Stimulated activated CD4-positive, alpha-beta T cell treated with anti-CD3 and anti-CD28 coated beads, TNF-alpha, amount 100 ng/mL, for 24 hours (primary cell): Measurements from ENCODE around the gene PARD3.
"Not testable (repeated sequence)": the region's sequence is repeated elsewhere in the genome, so short reads cannot be mapped to it uniquely, and the experiment has no call there.

Source experiments
- DNase-seq, 3 experiments: peaks; one replicate each; pipeline ENCODE4 v3.0.0-alpha.2; 2020; ENCODE audit warnings: low read depth in 3 of 3

The PARD3 gene

GRCh38 chr10:34717429-34717828 is 97.7 kb downstream of the PARD3 start:
- no peak for DNase-seq

DNA sequence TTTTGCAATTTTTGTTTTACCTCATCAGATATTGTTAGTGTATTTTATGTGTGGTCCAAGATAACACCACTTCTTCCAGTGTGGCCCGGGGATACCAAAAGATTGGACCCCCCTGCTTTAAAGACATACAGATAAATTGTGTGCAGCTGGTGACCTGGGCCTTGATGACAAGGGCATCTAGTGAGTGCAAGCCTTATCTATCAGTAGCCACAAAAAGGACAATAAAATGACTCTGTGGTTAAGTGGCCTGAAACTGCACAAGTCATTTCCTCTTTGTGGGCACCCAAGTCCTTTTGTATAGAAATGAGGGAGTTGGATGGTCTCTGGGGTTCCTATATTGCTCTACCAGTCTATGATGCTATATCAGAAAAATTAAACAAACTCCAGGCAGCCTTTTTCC is 98.1 kb downstream of the PARD3 start:
- no peak for DNase-seq

- no peak for DNase-seq
These were observed 98.9 kb downstream of the PARD3 start for GRCh38 chr10:34716234-34716633.

- DNase-seq = no peak
These were observed 99.4 kb downstream of the PARD3 start for GRCh38 chr10:34715511-34716187.

GRCh38 chr10:34713875-34714274 is 101.2 kb downstream of the PARD3 start:
- DNase-seq = no peak

- DNase-seq = no peak
These were observed 103.6 kb downstream of the PARD3 start for GRCh38 chr10:34711500-34711899.

DNA sequence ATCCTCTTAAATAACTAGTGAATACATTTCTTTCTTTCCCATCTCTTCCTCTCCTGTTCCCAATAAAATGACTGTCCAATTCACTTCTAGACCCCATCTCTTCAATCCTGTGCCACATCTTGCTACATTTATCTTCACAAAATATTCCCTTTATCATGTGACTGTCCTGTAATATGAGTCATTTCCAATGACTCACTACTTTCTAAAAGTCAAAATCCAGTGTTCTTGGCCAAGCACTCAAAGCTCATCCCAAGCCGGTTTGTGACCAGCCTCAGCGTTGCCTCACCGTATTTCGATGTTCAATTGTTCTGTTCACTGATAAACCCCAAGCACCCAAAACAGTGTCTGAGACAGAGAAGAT is 104.7 kb downstream of the PARD3 start:
- DNase-seq = no peak

- DNase-seq = no peak
These were observed 105.3 kb downstream of the PARD3 start for GRCh38 chr10:34709637-34710390.

- no peak for DNase-seq
These were observed 107.4 kb downstream of the PARD3 start for GRCh38 chr10:34707656-34708055.

DNA sequence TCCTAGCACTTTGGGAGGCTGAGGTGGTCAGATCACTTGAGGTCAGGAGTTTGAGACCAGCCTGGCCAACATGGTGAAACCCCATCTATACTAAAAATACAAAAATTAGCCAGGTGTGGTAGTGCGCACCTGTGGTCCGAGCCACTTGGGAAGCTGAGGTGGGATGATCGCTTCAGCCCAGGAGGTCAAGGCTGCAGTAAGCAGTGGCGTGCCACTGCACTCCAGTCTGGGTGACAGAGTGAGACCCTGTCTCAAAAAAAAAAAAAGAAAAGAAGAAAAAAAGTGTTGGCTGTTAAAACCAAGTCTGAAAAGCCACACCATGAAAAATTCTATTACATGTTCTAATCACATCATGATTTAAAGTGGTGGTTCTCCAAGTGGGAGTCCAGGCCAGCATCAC is 108.1 kb downstream of the PARD3 start:
- DNase-seq = not testable (repeated sequence)

DNA sequence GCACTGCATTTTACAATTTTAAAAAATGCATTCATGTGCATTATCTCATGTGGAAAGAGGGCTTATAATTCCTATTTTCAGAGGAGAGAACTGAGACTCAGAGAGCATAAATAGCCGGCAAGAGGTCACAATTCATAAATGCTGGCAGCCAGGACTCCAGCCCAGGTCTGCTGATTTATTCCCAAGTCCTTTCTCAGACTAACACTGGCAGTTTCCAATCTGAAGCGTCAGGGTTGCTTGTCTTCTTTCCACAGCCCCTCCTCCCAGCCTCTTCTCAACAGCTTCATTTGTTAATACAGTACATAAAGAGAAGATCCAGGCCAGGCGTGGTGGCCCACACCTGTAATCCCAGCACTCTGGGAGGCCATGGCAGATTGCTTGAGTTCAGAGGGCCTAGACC is 108.9 kb downstream of the PARD3 start:
- DNase-seq = no peak

DNA sequence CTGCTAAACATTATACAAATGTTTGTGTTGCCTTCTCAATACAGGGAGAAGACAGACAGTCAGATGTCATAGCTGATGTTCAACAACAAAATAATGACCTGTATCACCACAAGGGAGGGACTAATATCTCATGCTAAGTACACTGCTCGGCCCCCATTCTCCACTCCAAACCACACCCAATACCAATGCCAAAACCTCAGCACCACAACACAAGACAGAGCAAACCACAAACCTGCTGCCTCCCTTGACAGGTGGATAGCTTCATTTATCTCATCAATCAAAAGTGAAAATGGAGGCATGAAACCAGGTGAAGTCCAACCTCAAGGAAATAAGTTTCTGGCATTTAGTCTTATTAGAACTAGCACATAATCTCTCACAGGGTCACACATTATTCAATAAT is 109.5 kb downstream of the PARD3 start:
- DNase-seq = no peak

GRCh38 chr10:34704526-34705184 is 110.4 kb downstream of the PARD3 start:
- no peak for DNase-seq

DNA sequence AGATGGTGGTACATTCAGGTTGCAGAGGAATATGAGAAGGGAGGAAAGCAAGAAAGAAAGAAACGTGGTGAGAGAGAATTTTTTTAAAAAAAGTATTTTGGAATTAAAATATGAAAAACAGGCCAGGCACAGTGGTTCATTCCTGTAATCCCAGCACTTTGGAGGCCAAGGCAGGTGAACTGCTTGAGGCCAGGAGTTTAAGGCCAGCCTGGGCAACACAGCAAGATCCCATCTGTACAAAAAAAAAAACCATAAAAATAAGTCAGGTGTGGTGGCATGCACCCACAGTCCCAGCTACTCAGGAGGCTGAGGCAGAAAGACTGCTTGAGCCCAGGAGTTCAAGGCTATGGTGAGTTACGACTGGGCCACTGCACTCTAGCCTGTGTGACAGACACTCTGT is 112.1 kb downstream of the PARD3 start:
- no peak for DNase-seq

- no peak for DNase-seq
These were observed 112.8 kb downstream of the PARD3 start for GRCh38 chr10:34702093-34702937.

DNA sequence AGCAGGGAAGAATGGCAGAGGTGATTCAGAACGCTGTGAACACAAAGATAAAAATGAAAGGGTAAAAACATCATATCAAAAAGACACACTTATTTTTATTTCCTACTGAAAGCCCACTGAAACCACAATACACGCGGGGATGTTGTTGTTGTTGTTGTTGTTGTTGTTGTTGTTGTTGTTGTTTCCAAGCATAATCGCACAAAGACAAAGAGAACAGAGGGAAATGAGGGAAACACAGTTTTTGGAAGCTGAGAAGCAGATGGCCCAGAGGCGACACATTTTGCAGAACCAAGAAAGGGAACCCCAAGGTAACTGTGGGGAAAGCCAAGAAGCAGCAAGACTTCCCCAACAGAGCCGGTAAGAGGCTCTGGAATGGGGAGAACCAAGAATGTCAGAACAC is 113.9 kb downstream of the PARD3 start:
- no peak for DNase-seq

- not testable (repeated sequence) for DNase-seq
These were observed 114.3 kb downstream of the PARD3 start for GRCh38 chr10:34700752-34701151.

GRCh38 chr10:34699904-34700517 is 115.1 kb downstream of the PARD3 start:
- no peak for DNase-seq

- DNase-seq = no peak
These were observed 116.1 kb downstream of the PARD3 start for GRCh38 chr10:34698979-34699378.

DNA sequence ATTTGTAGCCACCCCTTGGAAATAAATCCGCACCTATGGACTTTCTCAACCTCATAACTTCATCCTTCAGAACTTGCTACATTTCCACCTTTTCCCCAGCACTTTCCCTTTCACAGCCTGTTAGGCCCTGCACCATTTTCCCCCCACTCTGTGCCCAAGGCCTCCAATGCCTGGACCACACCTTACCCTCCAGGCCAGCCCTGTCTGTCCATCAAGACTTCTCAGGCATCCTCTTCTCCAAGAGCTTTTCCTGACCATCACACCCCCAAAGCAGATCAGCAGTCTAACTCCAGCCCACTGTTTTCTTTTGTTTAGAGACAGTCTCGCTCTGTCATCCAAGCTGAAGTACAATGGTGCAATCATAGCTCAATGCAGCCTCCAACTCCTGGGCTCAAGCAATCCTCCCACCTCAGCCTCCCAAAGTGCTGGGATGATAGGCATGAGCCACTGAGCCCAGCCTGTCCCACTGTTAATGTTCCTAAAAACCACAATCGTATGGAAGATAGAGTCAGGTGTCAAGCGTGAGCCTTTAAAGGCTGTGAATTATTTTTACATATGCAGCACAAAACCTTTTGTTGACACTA is 116.8 kb downstream of the PARD3 start:
- no peak for DNase-seq
